SK-N-MC (cell line): ENCODE data around the gene TSC2.

ENCODE experiments used
- EZH2 ChIP-seq: fragments of 200-600 bp; sonication (generic); IDR thresholded peaks from one replicate; pipeline ENCODE4 v1.6.1; 2017; ENCODE audit warnings: antibody characterized with exemption
- POLR2AphosphoS5 ChIP-seq: IDR thresholded peaks from 2 replicates; pipeline ENCODE4 v1.6.1; 2012; ENCODE audit warnings: mild to moderate bottlenecking, low read depth, low read length, borderline replicate concordance

DNA sequence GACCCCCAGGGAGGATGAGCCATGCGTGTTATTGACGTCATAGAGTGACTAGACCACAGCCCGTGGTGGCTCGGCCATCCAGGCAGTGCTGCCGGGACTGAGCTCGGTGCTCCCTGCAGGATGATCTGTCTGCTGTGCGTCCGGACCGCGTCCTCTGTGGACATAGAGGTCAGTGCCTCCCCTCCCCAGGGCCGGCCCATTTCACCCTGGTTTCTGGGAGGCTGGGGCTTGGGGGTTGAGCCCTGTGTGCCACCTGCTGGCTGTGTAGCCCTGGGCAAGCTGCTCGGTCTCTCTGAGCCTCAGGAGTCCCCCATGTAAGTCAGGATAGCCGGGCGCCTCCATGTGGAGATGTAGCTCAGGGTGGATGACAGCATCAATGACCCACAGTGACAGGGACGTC lies 8.3 kb downstream of the TSC2 start:
- TF ChIP-seq POLR2AphosphoS5 (no peak), EZH2 (no peak)
